Measurements from ENCODE around the gene LRRC74A.
A peak's percentile ranks its signal among the peaks of the same experiment; 100 is the strongest.

LRRC74A gene

DNA sequence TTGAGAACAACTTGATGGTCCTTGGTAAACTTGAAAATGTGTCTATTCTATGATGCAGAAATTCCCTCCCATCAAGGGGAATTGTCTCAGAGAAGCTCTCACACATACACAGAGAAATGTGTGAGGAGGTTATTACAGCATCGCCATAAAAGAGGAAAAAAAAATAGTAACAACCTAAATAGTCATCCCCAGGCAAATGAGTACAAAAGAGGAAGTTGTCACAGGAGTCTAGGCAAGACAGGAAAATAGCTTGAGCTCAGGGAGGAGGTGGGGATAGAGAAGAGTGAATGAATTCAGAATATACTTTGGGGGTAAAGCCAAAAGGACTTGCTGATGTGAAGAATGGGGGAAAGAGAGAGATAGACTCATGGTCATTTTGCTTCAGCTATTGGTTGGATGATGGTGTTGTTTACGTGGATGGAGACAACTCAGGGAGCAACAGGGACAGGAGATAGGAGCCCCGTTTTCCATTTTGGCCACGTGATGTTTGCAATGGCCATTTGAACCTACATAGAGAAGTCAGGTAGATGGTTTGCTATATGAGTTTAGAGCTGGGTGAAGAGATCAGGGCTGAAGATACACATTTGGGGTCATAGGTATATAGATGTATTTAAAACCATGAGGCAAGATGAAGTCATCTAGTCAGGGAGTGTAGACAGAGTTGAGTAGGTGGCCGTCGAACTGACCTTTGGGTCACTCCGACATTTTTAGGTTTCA, 20.3 kb downstream of the LRRC74A start:
- no peak for DNase-seq (ENCODE audit: low read depth, low spot score)

DNA sequence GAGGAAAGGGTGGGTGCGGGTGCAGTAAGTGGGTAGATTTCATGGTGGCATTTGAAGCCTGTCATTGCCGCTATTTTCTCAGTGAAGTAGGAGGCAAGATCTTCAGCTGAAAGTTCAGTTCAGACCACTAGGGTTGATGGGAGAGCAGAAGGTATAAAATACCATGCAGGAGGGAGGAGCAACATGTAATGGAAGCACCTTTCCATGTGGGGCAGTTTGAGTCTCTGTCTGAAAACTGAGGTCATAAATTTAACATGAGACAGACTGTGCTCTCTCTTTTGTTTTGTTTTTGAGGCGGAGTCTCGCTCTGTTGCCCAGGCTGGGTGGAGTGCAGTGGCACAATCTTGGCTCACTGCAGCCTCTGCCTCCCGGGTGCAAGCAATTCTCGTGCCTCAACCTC, 22.7 kb downstream of the LRRC74A start:
- no peak for DNase-seq (ENCODE audit: low read depth, low spot score)

DNA sequence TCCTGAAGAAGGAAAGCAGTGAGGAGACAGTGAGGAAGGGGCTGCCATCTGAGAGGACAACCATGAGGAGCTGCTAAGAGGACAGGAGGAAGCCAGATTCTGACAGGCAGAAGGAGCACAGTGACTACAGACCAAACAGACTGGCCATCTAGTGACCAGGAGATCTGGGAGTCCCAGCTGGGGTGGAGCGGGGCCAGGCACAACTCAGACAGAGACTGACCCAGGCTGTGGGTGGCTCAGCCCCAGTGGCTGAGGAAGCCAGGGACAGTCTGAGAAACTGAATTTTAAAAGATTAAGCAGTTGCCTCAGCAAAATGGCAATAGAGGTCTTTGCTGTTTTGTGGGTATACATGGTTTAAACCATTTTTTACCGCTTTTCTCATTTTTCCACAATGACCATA, 28.9 kb downstream of the LRRC74A start:
- DNase-seq (ENCODE audit: low read depth, low spot score), result no peak

DNA sequence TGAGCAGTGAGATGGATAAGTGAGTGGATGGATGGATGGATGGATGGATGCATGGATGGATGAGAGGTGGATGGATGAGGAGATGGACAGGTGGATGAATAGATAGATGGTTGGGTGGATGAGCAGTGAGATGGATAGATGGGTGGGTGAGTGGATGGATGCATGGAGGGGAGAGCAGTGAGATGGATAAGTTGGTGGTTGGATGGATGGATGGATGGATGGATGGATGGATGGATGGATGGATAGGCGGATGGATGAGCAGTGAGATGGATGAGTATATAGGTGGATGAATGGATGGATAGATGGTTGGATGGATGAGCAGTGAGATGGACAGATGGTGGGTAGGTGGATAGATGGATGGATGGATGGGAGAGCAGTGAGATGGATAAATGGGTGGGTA, 30.6 kb downstream of the LRRC74A start:
- no peak for DNase-seq (ENCODE audit: low read depth, low spot score)

DNA sequence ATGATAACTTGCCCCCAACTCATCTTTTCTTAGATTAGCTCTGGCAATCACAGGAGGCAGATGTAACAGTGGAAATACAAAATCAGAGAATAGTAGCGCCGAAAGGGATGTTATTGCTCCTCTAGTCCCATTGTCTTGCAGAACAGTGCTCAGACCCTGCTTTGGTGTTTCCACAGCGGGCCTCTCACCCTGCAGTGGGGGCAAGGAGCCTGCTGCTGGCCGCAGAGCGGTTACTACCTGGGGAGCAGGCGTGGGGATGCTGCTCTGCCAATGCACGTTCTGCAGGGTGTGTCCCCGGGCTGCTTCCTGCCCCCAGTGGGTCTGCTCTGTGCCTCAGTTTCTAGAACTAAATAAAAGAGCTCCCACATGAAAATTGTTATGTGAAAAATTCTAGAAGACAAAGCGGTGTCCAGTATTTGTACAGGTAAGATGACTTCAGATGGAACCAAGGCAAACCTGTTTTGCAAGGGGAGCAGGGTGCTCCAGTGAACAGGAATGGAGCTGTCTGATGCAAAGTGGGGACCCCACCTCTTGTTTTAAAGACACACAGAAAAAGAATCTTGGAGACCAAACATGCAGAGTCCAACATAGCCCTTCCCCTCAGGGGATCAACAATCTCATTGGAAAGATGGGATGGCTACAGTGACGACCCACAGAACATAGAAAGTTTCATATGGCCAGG, 35.5 kb downstream of the LRRC74A start:
- no peak for DNase-seq (ENCODE audit: low read depth, low spot score)

DNA sequence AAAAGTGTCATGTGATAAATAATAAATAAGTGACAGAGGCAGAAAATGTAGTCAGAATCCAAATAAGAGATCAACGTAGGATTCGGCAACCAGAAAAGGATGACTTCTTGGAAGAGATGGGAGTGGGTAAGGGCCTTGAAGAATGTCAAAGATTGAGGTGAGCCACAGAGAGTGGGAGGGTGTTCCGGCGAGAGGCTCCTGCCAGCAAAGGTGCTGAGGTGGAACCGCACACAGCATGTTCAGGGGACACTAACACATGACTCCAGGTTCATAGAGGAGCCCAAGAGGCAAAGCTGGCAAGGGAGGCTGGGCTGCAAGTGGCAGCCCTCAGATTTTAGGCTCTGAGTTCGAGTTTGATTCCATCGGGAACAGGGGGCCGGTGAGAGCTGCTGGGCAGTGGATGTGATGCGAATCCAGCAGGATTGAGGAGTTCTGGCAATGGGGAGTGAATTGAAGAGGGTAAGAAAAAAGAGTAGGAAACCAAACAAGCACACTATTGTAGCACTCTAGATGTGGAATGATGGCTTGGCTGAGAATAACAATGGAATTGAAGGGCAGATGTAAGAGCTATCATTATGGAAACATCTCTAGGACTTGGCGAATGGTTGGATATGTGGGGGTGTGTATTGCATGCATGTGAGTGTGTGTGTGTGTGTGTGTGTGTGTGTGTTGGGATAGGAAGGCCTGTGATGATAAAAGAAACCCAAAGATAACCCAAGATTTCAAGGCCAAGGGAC, 36.5 kb downstream of the LRRC74A start:
- DNase-seq (ENCODE audit: low read depth, low spot score), result no peak

DNA sequence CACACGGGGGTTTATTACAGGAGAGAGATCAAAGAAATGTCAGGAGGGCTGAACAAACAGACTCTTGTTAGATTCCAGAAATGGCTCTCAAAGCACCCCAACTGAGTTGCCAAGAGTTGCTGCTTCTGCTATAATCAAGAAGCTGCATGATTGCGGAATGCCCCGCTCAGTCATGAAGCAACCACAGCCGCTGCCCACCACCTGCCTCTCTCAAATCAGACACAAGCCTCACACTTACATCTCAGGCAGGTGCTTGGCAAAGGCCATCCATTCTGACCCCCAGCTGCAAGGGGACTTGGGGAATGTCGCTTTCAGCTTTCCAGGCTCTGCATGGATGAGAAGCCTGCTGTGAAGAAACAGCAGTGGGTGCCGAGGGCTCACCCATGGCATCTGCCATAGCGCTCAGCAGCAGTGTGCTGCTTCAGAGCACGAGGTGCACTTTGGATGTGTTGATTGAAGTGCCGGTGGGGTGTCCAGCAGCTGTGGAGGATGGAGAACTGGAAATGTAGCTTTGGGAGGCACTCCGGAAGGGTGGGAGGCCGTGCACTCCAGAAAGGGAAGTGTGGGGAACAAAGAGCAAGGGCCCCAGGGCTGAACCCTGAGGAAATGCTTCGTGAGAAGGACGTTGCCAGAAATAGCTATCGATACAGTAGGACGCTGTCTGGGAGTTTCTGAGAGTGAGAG, 37.7 kb downstream of the LRRC74A start:
- no peak for DNase-seq (ENCODE audit: low read depth, low spot score)

DNA sequence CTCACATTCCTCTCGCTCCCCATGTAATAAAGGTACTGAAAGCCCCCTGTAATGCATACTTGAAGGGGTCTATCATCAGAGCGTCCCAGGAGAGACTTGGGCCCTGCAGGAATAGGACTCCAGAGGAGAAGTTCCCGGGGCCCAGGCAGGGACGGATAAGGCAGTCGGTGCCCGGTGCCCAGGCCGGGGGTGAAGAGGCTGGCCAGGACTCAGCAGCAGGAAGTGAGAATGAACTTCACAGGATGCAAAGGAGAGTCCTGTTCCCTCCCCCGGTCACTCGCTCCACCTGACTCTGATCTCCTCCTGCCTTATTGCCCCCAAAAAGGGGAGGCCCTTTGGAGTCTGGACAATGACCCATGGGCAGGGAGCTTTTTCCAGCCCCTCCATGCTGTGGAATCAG, 40.2 kb downstream of the LRRC74A start:
- DNase-seq (ENCODE audit: low read depth, low spot score), result no peak

DNA sequence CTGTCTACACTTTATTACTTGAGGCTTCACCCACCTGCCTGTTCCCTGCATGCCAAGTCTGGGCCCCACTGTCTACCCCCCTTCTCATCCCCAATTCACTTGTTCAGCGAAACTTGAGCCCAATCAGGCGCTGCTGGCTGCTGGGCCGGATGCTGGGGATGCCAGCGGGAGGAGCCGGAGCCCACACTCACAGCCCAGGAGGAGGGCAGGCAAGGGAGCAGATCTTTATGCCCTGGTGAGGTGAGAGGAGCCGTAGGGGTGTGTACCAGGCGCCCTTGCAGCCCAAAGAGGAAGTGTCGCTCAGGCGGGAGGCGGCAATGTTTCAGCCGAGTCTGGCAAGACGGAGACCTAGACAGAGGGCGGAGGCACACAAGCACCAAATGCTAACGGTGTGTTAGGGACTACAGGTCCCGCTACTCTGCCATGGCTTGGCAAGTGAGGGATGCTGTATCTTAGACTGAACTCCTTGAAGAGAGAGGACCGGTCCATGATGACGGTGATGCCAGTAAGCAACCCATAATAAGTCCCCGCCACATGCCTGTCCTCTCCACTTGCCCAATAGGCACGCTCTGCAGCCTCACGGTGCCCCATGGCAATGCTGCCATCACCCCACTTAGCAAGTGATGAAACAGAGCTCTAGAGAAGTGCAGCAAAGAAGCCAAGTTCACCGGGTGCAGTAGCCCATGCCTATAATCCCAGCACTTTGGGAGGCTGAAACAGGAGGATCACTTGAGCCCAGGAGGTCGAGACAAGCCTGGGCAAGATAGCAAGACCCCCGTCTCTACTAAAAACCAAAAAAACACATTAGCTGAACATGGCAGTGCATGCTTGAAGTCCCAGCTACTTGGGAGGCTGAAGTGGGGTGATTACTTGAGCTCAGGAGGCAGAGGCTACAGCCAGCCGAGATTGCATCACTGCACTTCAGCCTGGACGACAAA, 41.6 kb downstream of the LRRC74A start:
- no peak for DNase-seq (ENCODE audit: low read depth, low spot score)

DNA sequence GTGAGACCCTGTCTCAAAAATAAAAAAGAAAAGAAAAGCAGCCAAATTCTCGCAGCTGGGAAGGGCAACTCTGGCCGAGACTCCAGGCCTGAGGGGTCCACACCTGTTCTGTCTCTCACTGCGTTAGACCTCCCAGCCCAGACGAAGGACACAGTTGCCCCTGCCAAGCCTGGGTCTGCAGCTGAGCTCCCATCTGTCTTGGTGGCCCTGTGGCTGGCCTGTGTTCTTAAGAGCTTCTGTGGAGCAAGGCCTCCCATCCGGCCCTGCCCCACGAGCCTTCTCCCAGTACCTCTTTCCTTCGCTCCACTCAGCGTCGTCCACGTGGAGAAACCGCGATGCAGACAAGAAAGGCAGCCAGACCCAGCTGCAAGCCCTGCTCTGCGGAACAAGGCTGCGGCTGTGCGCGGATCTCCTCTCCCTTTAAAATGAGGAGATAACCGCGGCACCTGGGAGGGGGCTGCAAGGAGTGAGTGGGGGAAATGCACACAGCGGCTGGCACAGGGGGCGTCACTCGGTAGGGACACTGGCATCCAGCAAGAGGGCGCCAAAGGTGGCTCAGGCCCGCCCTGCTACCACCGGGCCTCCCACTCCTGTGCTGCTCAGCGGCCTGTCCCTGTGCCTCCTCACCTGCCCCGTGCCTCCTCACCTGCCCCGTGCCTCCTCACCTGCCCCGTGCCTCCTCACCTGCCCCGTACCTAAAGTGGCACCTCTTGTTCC, 42.4 kb downstream of the LRRC74A start:
- no peak for DNase-seq (ENCODE audit: low read depth, low spot score)

DNA sequence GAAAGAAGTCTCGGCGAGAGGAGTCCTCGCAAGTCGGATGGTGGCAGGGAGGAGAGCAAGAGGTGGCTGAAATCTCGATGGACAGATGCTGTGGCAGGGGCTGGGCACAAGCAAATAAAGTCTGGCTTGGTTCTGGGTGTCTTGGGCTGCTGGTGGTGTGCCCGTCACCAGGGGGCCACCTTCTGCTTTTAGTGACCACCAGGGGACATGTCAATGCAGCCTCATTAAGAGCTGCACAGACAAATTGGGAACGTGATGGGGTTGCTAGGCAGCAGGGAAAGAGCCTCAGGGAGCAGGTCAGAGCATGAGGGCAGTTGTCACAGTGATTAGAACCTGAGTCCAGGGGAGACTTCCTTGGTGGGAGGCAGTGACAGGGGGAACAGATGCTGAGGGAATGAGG, 44.0 kb downstream of the LRRC74A start:
- no peak for DNase-seq (ENCODE audit: low read depth, low spot score)

DNA sequence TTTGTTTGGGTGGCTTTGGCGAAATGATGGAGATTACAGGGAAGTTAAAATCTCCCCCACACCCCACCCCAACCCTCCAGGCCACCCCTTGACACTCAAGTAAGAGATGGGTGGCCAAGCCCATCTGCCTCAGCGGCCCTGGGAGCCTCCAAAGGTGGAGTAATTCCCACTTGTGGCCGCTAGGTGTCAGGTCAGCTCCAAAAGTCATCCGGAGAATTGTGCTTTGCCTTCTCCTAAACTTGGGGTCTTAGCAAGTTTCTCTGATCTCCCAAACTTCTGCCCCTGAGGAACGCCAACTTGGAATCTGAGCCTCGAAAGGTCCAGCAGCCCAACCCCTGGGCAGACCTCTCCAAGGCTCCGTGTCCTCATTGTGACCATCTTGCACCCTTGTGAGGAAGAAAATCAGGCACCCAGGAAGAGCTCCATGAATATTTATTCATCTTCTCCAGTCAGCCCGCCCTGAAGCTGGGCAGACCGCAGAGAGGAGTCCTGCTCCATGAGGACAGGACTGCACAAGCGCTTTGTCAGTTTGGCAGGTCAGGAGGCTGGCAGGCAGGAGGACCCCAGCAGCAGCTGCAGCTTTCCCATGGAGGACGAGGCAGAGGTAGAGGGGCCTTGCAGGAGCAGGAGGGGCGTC, 46.7 kb downstream of the LRRC74A start:
- DNase-seq (ENCODE audit: low read depth, low spot score), result peak; percentile 52

DNA sequence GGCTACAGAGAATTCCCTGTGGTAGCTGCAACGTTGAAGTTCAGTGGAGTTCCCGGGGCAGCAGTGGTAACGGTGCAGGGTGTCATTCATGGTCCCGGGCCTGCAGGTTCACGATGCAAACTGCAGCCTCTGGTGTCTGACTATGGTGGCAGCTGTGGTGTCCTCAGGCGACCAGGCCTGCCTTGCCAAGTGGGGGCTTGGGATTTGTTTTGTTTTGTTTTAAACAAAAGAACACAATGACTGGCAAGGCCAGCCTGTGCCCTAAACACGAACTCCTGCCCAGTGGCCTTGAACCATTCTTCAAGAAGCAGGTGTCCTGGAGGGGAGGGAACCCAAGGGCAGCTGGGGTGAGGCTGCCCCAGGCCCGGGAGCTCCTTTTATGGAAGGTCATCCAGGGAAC, 48.5 kb downstream of the LRRC74A start:
- DNase-seq (ENCODE audit: low read depth, low spot score), result no peak

DNA sequence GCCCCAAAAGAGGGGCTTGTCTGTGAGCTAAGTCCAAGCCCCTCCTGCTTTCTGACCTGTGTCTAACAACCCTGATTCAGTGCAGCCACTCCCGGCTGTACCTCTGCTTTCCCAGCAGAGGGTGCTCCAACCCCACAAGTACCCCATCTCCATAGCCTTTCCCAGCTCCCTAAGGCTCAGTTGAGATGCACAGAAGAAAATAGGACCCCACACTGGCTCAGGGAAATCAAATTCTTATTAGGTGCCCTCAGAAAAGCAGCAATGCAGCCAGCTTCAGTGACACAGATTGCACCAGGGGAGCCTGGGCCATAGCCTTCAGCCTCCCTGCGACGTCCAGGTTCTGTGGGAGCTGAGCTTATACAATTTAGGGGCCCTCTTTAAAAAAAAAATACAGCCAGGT, 49.9 kb downstream of the LRRC74A start:
- no peak for DNase-seq (ENCODE audit: low read depth, low spot score)

DNA sequence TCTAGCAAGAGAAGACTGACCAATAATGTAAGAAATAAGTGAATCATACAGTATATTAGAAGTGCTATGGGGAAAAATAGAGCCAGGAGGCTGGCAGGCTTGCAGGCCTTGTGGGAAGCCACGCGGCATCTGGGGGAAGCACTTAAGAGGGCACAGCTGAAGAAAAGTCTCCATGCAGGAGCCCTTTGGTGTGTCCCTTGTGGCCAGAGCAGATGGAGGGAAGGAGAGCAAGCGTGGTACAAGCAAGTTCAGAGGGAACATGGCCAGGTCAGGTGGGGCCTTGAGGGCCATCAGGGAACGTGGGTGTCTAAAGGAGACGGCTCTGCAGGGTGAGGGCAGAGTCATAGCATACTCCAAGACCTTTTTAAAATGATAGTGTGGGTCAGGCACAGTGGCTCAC, 51.7 kb downstream of the LRRC74A start:
- DNase-seq (ENCODE audit: low read depth, low spot score), result no peak

DNA sequence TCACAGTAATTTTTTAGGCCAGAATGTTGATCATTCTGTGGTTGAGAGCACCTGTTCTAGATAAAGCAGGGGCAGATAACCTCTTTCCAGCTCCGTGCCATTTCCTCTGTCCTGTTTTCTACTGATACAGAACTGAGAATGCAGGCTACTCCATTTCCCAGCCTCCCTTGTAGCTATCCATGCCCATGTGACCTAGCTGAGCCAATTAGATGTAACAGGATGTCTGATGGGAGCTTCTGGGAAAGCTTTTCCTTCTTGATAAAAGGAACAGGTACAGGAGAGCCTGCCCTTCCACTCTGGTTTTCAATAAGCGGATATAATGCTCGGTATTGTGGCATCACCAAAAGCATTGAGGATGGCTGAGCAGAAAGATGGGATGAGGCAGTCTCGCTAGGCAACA, 54.2 kb downstream of the LRRC74A start:
- no peak for DNase-seq (ENCODE audit: low read depth, low spot score)

DNA sequence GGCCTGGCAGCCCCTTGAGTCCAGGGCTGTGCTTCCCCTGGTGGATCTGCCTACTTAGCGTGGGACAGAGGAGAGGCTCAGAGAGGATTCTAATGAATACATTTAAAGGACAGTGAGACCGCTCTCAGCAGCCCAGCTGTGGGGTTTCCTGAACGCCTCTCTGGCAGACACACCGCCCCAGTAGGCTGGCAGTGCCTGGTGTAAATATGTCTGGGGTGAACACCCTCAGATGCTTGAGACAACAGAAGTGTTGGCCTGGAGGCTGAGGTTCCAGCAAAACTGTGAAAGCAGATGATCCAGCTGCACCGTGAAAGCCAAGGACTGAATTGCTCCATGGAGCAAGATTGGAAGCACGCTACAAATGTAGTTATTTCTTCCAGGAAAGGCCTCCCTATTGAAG, 55.1 kb downstream of the LRRC74A start:
- no peak for DNase-seq (ENCODE audit: low read depth, low spot score)

DNA sequence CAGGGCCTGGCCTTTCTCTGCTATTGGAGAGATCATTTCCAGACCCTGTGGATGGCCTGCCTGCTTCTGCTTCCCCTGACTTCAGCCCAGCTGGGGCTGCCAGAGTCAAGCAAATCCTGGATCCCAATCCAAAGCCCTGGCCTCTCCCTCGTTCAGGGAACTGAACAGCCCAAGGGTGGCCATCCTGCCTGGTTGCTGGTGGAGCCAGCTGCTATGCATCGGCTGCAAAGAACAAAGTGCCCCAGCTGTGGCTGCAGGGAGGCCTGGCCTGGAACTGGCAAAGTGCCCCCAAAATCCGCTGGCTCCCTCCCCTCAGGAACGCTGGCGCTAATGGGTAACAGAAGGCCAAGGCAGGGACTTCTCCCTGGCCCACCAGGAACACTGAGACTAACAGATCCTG, 56.4 kb downstream of the LRRC74A start:
- no peak for DNase-seq (ENCODE audit: low read depth, low spot score)

DNA sequence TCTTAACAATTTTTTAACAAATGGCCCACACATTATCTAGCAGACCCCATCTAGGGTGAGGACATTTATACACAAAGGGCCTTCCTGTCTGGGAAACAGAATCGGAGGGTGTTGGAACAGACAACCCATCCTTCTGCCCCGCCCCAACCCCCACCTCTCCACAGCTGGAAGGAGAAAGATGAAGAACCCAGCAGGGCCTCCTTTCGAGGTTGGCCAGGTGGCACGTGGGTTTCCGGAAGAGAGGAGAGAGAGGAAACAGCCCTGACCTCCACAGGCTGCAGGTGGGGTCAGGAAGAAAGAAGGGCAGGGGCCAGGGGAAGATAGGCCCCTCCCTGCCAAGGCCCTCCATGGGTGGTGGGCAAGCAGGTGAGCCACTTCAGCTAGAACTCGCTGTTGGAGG, 57.2 kb downstream of the LRRC74A start:
- DNase-seq (ENCODE audit: low read depth, low spot score), result no peak

DNA sequence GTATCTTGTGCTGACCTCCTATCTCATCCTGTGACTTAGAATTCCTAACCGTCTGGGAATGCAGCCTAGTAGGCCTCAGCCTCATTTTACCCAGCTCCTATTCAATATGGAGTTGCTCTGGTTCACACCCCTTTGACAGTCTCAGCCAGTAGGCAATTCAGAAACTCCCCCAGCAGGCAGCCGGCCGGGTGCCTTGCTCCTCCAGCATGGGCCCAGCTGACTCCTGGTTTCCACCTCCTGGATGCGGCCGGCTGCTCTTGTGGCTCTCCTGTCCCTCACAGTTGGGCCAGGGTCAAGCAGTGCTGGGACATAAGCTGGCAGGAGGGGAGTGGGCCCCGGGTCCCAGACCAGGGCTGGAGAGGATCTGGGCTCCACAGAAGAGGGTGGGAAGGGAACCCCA, 58.2 kb downstream of the LRRC74A start:
- DNase-seq (ENCODE audit: low read depth, low spot score), result no peak

Data from activated CD4-positive, CD25-positive, alpha-beta regulatory T cell treated with anti-CD3 and anti-CD28 coated beads, Interleukin-2, amount 50 U/mL, for 16 hours (primary cell).